Measurements from ENCODE around the gene FZR1. TPM values are rescaled to one million over a fixed set of nuclear protein-coding genes. Genes with fewer than 3 reads are reported as not detected.

FZR1 gene
- total and polyA plus RNA-seq, 9 of the 15 experiments (the other 6 are each of a cell fraction or from before 2014, with no cell fraction given), result 0.18 to 48.0 (median 22.2) TPM

- TF ChIP-seq, protein P1, sequence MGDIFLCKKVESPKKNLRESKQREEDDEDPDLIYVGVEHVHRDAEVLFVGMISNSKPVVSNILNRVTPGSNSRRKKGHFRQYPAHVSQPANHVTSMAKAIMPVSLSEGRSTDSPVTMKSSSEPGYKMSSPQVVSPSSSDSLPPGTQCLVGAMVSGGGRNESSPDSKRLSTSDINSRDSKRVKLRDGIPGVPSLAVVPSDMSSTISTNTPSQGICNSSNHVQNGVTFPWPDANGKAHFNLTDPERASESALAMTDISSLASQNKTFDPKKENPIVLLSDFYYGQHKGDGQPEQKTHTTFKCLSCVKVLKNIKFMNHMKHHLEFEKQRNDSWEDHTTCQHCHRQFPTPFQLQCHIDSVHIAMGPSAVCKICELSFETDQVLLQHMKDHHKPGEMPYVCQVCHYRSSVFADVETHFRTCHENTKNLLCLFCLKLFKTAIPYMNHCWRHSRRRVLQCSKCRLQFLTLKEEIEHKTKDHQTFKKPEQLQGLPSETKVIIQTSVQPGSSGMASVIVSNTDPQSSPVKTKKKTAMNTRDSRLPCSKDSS (IDR thresholded peaks at IDR 0.05; ENCODE audit: low read depth, partially characterized antibody), result no peak
- TF ChIP-seq, protein P2, sequence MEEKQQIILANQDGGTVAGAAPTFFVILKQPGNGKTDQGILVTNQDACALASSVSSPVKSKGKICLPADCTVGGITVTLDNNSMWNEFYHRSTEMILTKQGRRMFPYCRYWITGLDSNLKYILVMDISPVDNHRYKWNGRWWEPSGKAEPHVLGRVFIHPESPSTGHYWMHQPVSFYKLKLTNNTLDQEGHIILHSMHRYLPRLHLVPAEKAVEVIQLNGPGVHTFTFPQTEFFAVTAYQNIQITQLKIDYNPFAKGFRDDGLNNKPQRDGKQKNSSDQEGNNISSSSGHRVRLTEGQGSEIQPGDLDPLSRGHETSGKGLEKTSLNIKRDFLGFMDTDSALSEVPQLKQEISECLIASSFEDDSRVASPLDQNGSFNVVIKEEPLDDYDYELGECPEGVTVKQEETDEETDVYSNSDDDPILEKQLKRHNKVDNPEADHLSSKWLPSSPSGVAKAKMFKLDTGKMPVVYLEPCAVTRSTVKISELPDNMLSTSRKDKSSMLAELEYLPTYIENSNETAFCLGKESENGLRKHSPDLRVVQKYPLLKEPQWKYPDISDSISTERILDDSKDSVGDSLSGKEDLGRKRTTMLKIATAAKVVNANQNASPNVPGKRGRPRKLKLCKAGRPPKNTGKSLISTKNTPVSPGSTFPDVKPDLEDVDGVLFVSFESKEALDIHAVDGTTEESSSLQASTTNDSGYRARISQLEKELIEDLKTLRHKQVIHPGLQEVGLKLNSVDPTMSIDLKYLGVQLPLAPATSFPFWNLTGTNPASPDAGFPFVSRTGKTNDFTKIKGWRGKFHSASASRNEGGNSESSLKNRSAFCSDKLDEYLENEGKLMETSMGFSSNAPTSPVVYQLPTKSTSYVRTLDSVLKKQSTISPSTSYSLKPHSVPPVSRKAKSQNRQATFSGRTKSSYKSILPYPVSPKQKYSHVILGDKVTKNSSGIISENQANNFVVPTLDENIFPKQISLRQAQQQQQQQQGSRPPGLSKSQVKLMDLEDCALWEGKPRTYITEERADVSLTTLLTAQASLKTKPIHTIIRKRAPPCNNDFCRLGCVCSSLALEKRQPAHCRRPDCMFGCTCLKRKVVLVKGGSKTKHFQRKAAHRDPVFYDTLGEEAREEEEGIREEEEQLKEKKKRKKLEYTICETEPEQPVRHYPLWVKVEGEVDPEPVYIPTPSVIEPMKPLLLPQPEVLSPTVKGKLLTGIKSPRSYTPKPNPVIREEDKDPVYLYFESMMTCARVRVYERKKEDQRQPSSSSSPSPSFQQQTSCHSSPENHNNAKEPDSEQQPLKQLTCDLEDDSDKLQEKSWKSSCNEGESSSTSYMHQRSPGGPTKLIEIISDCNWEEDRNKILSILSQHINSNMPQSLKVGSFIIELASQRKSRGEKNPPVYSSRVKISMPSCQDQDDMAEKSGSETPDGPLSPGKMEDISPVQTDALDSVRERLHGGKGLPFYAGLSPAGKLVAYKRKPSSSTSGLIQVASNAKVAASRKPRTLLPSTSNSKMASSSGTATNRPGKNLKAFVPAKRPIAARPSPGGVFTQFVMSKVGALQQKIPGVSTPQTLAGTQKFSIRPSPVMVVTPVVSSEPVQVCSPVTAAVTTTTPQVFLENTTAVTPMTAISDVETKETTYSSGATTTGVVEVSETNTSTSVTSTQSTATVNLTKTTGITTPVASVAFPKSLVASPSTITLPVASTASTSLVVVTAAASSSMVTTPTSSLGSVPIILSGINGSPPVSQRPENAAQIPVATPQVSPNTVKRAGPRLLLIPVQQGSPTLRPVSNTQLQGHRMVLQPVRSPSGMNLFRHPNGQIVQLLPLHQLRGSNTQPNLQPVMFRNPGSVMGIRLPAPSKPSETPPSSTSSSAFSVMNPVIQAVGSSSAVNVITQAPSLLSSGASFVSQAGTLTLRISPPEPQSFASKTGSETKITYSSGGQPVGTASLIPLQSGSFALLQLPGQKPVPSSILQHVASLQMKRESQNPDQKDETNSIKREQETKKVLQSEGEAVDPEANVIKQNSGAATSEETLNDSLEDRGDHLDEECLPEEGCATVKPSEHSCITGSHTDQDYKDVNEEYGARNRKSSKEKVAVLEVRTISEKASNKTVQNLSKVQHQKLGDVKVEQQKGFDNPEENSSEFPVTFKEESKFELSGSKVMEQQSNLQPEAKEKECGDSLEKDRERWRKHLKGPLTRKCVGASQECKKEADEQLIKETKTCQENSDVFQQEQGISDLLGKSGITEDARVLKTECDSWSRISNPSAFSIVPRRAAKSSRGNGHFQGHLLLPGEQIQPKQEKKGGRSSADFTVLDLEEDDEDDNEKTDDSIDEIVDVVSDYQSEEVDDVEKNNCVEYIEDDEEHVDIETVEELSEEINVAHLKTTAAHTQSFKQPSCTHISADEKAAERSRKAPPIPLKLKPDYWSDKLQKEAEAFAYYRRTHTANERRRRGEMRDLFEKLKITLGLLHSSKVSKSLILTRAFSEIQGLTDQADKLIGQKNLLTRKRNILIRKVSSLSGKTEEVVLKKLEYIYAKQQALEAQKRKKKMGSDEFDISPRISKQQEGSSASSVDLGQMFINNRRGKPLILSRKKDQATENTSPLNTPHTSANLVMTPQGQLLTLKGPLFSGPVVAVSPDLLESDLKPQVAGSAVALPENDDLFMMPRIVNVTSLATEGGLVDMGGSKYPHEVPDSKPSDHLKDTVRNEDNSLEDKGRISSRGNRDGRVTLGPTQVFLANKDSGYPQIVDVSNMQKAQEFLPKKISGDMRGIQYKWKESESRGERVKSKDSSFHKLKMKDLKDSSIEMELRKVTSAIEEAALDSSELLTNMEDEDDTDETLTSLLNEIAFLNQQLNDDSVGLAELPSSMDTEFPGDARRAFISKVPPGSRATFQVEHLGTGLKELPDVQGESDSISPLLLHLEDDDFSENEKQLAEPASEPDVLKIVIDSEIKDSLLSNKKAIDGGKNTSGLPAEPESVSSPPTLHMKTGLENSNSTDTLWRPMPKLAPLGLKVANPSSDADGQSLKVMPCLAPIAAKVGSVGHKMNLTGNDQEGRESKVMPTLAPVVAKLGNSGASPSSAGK (IDR thresholded peaks at IDR 0.05), result no peak
- TF ChIP-seq ZNF263 (CRISPR knock-in tag; IDR thresholded peaks at IDR 0.05; ENCODE audit: borderline replicate concordance) (no peak), HDAC3 (IDR thresholded peaks at IDR 0.05; ENCODE audit: borderline replicate concordance, partially characterized antibody) (no peak), ZNF239 (CRISPR knock-in tag; IDR thresholded peaks at IDR 0.05) (no peak), RFX5 (IDR thresholded peaks at IDR 0.05; ENCODE audit: low read depth, low read length) (no peak), FUS (optimal IDR thresholded peaks at IDR 0.05; ENCODE audit: low read depth, low read length) (no peak), ZBTB5 (IDR thresholded peaks at IDR 0.05) (no peak)
These were observed 74.2 kb downstream of the FZR1 start (continued) for GRCh38 chr19:3580156-3580934.
